ENCODE data around the gene FBXO34.

- TF ChIP-seq POLR2A (IDR thresholded peaks at IDR 0.05) (no peak), CTCF (IDR thresholded peaks at IDR 0.05) (no peak)
Observed at GRCh38 chr14:55354500-55354899, 83.3 kb downstream of the FBXO34 start.
